NCI-H2227 treated with DMSO at 0.1 percent for 48 hours (cell line): ENCODE measurements around the gene ROBO2.

ENCODE experiments used
- DNase-seq: peaks from one replicate; lab custom pipeline; 2025; lab: John Stamatoyannopoulos, UW

ROBO2 gene, protein sequence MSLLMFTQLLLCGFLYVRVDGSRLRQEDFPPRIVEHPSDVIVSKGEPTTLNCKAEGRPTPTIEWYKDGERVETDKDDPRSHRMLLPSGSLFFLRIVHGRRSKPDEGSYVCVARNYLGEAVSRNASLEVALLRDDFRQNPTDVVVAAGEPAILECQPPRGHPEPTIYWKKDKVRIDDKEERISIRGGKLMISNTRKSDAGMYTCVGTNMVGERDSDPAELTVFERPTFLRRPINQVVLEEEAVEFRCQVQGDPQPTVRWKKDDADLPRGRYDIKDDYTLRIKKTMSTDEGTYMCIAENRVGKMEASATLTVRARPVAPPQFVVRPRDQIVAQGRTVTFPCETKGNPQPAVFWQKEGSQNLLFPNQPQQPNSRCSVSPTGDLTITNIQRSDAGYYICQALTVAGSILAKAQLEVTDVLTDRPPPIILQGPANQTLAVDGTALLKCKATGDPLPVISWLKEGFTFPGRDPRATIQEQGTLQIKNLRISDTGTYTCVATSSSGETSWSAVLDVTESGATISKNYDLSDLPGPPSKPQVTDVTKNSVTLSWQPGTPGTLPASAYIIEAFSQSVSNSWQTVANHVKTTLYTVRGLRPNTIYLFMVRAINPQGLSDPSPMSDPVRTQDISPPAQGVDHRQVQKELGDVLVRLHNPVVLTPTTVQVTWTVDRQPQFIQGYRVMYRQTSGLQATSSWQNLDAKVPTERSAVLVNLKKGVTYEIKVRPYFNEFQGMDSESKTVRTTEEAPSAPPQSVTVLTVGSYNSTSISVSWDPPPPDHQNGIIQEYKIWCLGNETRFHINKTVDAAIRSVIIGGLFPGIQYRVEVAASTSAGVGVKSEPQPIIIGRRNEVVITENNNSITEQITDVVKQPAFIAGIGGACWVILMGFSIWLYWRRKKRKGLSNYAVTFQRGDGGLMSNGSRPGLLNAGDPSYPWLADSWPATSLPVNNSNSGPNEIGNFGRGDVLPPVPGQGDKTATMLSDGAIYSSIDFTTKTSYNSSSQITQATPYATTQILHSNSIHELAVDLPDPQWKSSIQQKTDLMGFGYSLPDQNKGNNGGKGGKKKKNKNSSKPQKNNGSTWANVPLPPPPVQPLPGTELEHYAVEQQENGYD (N-terminal part only)

DNA sequence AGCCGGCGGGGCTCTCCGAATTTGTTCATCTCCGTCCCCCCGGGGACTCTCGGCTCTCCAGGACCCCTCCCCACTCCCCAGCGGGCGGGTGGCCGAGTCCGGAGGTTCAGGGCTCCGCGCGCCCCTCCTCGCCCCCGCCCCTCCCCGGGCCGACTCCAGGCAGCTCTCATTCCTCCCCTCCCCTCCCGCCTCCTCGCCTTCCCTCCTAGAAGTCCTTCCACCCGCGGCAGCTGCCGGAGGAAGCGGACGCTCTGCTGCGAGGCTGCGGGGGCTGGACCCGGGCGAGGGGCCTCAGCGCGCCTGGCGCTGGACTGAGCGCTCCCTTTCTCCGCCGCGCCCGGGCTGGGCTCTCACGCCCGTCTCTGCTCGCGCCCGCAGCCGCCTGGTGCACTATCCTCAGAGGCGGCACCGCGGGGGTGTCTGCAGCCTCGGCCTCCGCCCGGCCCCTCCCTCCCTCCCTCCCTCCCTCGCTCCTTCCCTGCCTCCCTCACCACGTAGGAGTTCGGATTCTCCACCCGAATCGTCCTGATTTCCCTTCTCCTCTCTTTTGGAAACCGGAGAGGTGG is at the start of gene ROBO2:
Gene ROBO2 (plus strand): TSS at position 494 of the 566 bp plus-strand sequence. CDS start 687 bp downstream, outside the sequence.
- DNase-seq: peak; percentile 64

DNA sequence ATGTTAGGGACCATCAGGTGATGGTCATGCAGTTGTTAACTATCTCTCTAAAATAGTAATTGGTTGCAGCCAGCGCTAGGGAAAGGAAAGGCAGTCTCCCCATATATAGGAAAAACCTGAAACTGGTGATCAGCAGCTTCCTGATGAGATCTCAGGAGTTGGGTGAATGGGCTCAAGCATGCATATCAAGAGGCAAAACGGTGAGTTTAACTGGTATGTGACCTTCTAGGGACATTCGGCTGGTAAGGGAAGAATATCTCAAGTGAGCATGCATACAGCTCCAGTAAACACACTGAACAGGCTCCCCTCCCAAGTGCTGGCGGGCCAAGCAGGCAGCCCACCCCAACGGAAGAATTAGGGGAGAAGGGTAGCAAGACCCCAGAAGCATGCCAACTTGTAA is 49.3 kb upstream of the ROBO2 start:
- DNase-seq: no peak

DNA sequence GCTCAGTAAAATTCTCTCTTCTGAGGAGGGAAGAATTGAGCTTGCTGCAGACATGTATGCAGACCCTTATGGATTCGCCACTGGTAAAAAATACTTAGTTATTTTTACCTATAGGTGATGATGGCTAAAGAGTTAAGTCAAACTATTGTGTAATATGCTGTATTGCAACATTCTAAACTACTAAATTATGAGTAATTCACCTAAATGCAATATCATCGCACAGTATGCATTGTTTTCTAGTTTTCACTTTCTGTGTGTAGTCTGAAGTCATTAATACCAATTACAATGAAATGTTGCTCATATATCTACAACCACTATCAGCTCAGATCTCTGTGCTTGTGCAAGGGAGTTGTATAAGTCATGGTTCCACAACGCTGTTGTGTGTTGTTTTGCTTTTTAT is 48.7 kb upstream of the ROBO2 start:
- no peak for DNase-seq

DNA sequence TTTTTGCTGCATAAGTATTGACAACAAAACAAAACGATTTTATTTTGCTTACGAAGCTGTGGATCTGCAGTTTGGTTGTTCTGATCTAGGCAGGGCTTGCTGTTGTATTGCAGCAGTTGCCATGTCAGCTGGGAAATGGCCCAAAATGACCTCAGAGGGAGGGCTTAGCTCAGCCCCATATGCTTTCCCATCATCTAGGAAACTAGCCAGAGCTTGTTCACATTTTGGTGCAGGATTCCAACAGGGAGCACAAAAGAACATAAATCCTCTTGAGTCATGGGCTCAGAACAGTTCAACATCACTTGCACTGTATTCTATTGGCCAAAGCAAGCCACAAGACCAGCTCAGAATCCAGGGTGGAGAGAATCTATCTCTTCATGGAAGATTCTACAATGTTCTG is 42.2 kb upstream of the ROBO2 start:
- DNase-seq: no peak

DNA sequence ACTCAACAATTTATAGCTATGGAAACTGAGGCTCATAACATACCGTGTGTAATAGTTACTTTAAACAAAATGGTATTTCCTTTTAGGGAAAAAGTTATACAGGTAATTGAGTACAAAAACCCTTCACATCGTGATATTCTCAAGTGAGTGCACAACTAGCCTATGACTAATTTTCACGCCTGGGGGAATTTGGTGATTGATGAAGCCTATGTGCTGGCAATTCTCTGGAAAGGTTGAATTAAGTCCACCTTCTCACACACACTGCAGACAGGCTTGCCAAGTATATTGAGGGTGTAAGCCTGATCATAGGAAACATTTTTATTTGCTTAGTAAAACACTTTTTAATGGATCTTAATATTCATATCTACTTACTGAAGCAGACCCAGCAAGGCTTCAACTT is 41.3 kb upstream of the ROBO2 start:
- no peak for DNase-seq

DNA sequence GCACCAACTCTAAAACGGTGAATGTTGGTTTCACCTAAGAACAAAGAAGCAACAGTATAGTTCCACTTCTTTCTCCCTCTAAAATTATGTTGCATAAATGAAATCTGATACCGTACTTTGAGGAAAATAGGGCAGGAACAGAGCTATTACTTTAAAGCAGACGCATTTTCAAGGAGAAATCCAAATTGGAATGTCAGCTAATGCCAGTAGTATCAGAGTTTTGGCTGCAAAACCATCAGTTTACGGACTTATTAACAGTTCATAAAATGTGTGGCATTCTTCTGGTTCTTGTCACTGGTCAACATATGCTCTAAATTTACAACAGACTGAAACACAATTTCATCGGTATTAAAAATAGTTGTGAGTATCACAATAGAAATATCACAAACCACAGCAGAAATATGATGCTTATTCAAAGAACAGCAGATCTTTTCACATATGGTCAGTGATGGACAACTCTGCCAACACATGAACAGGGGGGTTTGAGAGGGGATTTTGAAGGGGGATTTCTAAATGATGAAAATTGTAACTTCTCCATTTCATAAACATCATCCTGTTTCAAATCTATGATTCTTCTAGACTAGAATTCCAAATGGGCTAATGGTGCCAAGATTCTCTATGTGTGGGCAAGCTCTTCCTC is 38.7 kb upstream of the ROBO2 start:
- no peak for DNase-seq

DNA sequence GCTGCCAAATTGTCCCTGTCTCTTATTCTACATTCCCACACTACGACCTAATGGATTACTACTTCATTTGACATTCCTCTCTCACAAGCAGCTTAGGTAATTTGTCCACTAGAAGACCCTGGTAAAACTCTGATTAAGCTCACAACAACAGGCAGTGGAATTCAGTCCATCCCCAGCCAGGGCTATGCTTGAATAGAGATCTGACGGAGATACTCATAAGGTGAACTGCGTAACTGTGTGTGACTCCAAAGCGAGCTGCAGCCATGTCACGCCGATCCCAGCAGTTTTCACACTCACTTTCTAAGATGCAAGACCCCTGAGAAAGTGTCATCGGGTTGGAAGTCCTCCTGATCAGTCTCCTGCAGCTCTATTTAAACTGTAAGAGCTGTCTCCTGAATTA is 25.7 kb upstream of the ROBO2 start:
- DNase-seq: no peak

DNA sequence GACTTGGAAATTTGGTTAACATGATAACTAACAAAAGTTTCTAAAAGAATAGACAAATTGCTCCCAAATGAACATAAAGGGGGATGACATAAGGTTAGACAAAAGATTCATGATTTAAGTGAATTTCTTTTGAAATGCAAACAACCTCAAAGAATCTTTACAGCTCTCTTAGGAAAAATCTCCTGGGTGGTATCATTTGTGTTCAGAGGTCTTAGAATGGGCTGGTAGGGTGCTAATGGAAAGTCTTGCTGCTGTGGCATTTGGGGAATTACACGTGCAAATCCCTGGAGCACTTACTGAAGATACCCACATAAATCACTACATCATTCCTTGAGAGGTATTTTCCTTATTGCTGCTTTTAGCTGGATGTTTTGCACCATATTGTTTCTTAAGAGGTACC is 14.4 kb upstream of the ROBO2 start:
- no peak for DNase-seq

DNA sequence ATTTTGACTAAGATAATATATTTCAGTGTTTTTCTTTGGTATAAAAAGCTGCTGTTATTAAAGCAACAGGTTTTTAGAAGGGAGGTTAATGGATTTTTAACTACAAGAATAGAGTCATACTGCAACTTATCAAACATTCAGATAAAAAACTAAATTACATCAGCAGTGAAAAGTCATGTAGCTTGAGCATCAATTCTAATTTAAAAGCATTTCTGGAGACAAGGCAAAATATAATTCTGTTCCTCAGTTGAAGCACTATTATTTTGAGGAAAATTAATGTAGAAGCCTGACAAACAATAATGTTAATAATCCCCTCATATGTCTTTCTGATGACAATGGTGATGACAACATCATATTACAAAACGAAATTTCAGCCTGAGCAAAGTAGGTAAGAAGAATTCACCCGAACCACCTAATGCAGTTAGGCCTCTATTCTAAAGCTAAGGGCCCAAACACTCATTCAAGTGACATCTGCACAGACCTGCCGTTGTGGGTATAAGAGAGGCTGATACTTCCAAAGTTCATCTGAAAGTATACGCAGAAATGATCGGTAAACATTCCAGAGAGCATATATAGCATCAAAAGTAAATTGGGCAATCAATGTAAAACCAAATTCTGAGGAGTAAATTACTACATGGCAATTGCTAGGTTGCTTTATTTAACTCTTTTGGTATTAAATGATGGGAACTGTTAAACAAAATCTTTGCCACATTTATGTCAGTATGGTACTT is 12.8 kb upstream of the ROBO2 start:
- no peak for DNase-seq

DNA sequence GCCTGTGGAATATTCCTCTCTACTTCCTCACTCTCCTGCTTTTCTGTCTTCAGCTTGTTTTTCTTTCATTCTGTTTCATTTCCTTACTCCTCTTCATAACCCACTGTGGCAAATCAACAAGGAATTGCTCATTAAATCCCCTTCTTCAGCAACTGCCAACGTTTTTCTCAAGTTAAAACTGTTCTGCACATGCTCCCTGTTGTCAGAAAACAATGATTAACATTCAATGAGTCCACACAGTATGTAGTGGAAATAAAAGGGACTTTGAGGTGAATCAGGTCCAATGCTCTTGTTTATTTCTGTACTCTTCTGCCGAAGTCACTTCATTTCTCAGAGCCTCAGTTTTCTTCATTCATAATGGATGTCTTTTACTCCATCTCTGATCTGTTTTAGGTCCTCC is 11.9 kb upstream of the ROBO2 start:
- DNase-seq: no peak

DNA sequence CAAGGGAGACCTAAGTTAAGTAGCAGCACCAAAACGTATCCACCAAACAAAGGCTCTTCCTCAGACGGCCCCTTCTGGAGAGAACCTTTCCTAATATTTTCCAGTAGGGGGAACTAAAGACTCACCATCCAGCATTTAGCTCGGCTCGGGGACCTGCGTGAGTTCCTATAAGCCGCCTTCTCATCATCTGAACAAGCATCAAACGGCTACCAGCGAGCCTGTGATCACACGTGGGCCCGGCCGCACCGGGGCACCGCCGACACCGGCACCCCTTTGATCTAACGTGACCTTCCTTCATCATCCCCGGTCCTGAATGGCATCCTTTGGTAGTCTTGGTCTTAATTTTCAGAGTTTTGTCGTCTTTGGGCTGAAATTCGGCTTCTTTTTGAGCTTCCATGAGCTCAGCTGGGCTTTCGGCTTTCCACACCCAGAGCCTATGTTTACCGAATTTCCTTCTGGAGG is 1.4 kb upstream of the ROBO2 start:
- peak; percentile 84 for DNase-seq

DNA sequence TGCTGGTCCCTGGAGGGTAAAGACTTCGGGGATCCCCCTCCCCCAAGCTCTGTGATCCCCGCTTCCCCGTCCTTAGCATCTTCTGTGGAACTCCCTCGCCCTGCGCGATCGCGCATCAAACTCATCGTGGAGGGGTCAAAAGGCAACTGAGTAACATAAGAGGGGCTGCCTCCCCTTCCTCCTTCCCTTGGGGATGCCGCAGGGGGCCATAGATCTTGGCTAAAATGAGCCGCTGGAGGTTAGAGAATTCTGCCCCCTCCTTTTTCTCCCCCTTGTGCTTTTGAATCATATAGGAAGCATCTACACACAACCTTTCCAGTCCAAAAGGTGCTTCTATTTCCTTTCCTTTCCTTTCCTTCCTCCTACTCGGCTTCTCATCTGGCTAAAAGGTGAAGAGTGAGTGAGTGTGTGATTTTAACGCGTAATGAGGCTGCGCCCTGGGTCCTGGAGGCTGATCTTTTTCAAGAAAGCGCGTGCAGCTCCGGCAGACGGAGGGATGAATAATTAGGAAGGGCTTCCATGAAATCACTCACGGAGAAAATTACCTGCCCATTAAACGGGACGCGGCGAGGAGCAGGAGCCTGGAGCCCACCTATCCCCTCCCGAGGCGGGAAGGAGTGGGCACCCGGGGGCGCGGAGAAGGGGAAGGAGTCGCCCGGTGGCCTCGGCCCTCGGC is 831 bp upstream of the ROBO2 start:
- DNase-seq: peak; percentile 64

DNA sequence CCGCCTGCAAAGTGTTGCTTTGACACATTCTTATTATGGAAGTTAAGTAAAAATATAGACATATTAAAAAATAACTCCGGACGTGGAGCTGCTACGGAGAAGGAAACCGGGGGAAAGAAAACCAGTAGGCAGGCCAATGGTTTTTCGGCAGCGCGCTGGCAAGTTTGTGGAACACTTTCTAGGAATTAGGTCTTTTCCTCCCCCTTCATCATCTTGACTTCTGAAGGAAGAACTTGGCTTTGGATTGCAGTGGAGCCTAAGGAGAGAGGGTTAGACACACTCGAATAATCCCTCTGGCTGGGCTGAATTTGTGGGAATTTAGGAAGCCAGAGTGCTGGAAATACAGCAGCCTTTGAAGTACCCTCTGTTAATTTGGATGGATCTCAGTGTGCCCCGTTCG is 317 bp downstream of the ROBO2 start:
- no peak for DNase-seq

DNA sequence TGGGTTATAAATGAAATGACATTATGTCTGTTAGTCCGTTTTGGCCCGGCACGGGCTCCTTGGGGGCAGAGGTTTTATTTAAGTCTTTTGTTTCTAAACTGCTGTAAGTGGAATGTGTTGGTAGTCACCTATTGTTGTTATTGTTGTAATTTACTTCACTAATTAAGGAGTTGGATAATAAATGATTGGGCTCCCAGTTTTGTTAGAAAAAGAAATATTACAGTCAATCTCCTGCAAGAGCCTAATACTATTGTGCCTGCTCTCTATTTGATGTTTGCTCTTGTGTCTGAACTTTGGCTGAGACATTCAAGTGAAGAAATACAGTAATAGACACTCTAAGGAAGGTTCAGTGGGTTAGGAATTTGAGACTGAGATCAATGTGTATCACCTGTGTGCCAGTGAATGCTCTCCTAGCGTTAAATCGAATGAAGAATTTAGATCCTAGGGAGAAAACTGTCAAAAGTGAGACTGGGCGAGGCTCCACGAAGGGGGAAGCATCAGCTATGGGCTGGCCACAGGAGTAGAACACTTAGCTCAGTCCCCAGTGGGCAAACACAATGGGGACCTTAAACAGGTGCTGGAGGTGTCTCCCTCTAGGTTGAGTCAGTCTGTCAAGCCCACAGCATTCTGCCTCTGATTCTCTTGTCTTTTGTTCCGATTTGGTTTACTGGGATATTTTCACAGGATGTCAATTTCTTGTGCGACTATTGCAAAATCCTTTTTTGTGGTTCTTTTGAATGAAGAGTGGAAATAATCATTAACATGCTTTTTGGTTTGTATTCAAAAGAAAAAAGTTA is 1.2 kb downstream of the ROBO2 start:
- no peak for DNase-seq

DNA sequence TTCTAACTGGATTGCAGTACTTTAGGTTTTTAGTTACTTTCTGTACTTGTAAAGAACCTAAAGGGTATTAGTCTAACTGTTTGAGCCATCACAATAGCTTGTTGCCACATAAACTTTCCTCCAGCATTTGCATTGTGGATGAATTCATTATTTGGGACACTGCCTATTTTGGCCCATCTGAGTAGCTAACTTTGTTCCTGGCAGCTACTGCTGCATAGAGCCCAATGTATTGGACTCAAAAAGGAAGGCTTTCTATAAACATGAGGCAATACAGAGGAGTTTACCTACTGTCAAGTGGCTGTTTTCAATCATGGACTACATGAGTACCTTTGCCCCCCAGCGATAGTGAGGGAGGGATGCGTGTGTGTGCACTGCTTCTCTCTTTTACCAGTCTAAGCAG is 1.9 kb downstream of the ROBO2 start:
- no peak for DNase-seq

DNA sequence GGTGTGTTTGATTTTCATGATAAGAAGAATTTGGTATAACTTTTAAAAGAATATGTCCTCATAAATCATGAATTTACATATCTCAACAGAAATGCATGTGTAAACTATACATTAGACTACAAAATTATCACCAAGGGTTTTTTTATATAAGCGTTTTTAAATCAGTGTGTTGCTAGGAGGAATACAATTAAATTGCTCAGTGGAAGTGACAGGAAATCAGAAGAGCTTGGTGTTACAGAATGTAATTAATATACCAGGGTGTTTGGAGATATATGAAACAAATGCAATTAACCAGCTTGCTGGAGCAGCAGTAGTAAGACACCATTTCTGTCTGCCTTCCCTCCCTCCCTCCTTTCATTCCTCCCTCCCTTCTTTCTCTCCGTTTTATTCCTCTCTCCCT is 2.4 kb downstream of the ROBO2 start:
- no peak for DNase-seq

DNA sequence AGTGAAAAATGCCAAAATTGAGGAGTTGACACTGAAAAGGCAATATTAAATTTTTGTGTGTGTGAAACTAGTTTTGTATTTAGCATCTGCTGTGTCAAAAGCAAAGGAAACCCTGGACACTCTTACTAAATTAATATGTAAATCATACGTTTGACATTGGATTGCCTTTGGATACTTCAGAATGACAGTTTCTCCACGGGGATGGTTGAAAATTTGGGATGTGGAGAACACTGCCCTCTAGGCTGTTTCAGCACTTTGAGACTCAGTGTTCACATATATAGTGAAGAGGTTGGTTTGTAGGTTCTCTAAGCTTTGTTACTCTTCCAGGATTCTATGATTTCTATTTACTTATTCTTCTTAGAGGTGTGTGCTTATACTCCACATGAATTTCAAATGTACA is 3.0 kb downstream of the ROBO2 start:
- no peak for DNase-seq

DNA sequence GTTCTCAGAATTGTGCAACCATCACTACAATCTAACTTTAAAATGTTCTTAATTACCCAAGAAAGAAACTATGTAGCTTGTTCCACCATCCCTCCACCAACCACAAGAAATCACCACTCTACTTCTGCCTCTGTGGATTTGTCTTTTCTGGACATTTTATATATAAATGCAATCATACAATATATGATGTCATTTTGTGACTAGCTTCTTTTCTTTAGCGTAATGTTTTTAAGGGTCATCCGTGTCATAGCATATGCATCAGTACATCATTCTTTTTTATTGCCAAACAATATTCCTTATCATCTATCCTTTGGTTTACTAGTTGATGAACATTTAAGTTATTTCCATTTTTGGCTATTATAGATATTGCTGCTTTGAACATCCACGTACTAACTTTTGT is 5.8 kb downstream of the ROBO2 start:
- no peak for DNase-seq

DNA sequence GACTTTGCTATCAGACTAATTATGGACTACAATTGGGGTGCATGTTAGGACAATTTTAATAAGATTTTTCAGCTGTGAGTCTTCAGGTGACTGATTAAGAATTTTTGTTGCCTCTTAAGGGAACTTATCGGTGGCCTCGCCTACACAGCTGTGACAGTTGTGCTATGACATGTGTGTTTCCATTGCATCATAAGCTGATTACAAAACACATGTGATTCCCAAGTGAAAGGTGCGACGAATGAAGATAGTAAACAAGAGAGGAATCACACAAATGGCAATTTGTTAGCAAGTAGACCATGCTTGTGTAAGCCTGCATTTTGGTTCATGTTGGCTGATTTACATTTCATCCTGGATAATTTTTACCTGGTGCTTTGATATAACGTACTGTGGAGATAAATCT is 8.3 kb downstream of the ROBO2 start:
- no peak for DNase-seq

DNA sequence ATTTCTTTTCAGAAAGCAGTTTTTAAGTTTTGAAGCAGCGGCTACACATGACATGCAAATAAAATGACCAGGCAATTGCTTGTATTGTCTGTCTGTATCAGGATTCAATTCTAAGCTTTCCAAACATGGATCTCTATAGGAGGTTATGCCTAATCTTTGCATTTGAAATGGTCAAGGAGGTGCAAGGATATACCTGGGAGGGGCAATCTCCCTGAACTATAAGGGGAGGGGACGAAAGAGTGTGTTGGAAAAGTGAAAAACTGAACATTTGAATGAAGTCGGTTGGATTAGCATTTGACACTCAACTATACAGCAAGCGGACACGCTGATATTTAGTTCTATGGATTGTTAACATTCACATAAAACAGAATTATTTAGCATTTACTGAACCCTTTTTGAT is 11.7 kb downstream of the ROBO2 start:
- no peak for DNase-seq
